Peyer's patch (tissue), 4 donors: Measurements from ENCODE around the gene C2. TPM values are rescaled to one million over a fixed set of nuclear protein-coding genes. Genes with fewer than 3 reads are reported as not detected.

Experiments
- DNase-seq, 3 donors: peaks; one replicate each; pipeline ENCODE4 v3.0.0-alpha.2; 2017 to 2019
- H3K27ac ChIP-seq, 4 donors: fragments of 200-600 bp; sonication (generic); one replicate each; pipeline ENCODE4 v1.5.1; 2016 to 2019
- H3K27me3 ChIP-seq, 2 donors: fragments of 200-600 bp; sonication (generic); one replicate each; pipeline ENCODE4 v1.5.1; 2019
- H3K36me3 ChIP-seq, 3 donors: fragments of 200-600 bp; sonication (generic); one replicate each; pipeline ENCODE4 v1.5.1; 2016 to 2019
- H3K4me1 ChIP-seq, 4 donors: fragments of 200-600 bp; sonication (generic); one replicate each; pipeline ENCODE4 v1.5.1; 2016 to 2019
- H3K4me3 ChIP-seq, 4 donors: fragments of 200-600 bp; sonication (generic); 1 replicate in 3 of 4; 2 replicates in 1 of 4; pipeline ENCODE4 v1.5.1; 2016 to 2019; ENCODE audit warnings: mild to moderate bottlenecking in 1 of 4
- H3K9me3 ChIP-seq, 4 donors: fragments of 200-600 bp; sonication (generic); one replicate each; pipeline ENCODE4 v1.5.1; 2016 to 2019; ENCODE audit warnings: mild to moderate bottlenecking in 1 of 4
- POLR2A ChIP-seq, 2 donors: fragments of 450-650 bp; IDR thresholded peaks; one replicate each; pipeline ENCODE4 v1.5.1; 2017; ENCODE audit warnings: antibody characterized with exemption in 2 of 2, mild to moderate bottlenecking in 2 of 2, moderate library complexity in 2 of 2
- total RNA-seq, 4 donors: library from RNA; depleted of rRNA; stranded (reverse); fragments of >200 nt; gene quantifications; one replicate each; pipeline ENCODE4 v1.1.0, GENCODE V29; 2016
- TF ChIP-seq, protein P1 (sequence below), 6 experiments: fragments of 450-650 bp in 4 of 6; fragments of 200-600 bp in 2 of 6; sonication (generic) in 1 of 6; IDR thresholded peaks; one replicate each; pipeline ENCODE4 v1.5.1; 2017 to 2019; ENCODE audit warnings: antibody characterized with exemption in 6 of 6, mild to moderate bottlenecking in 3 of 6, moderate library complexity in 1 of 6

Gene C2
- total RNA-seq, 4 donors from 2014 or later: 15.3 to 63.2 (median 38.4) TPM

GRCh38 chr6:31945507-31946369 lies 18.2 kb downstream of the C2 start, which contains the start of gene CFB:
TSS of gene CFB (plus strand) at chr6:31946095. CDS start at chr6:31946222, 127 bp downstream.
- TF ChIP-seq, protein P1, sequence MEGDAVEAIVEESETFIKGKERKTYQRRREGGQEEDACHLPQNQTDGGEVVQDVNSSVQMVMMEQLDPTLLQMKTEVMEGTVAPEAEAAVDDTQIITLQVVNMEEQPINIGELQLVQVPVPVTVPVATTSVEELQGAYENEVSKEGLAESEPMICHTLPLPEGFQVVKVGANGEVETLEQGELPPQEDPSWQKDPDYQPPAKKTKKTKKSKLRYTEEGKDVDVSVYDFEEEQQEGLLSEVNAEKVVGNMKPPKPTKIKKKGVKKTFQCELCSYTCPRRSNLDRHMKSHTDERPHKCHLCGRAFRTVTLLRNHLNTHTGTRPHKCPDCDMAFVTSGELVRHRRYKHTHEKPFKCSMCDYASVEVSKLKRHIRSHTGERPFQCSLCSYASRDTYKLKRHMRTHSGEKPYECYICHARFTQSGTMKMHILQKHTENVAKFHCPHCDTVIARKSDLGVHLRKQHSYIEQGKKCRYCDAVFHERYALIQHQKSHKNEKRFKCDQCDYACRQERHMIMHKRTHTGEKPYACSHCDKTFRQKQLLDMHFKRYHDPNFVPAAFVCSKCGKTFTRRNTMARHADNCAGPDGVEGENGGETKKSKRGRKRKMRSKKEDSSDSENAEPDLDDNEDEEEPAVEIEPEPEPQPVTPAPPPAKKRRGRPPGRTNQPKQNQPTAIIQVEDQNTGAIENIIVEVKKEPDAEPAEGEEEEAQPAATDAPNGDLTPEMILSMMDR (IDR thresholded peaks at IDR 0.05): no peak
- TF ChIP-seq POLR2A (IDR thresholded peaks at IDR 0.05): peak; percentile 10 to 60
- no peaks in the 10 kb centered on the region for H3K27me3 ChIP-seq
- no peaks in the 10 kb centered on the region for H3K9me3 ChIP-seq

DNA sequence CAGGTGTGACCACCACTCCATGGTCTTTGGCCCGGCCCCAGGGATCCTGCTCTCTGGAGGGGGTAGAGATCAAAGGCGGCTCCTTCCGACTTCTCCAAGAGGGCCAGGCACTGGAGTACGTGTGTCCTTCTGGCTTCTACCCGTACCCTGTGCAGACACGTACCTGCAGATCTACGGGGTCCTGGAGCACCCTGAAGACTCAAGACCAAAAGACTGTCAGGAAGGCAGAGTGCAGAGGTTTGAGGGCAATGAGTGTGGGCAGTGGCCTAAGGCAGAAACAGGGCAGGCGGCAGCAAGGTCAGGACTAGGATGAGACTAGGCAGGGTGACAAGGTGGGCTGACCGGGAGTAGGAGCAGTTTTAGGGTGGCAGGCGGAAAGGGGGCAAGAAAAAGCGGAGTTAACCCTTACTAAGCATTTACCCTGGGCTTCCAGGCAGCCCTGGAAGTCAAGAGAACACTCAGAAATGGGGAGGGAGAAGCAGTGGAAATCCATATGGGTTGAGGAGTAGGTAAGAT lies 18.9 kb downstream of the C2 start:
- Histone ChIP-seq H3K27me3 (no peaks in the 10 kb centered on the region), H3K9me3 (no peaks in the 10 kb centered on the region), H3K4me3 (peak overlapping the region in 3 of 4 donors; percentile 10 to 42 (median 39)), H3K4me1 (peaks cover 0 to 20% (median 2%) of the 10 kb centered on the region in 4 donors), H3K36me3 (peaks cover 0 to 5% (median 0%) of the 10 kb centered on the region in 3 donors), H3K27ac (peak overlapping the region; percentile 64 to 92 (median 84))
- no peak for DNase-seq
- no peak for TF ChIP-seq POLR2A (IDR thresholded peaks at IDR 0.05)
- TF ChIP-seq, protein P1 (IDR thresholded peaks at IDR 0.05): no peak

More at GRCh38 chr6:31945507-31946369, 18.2 kb downstream of the C2 start, which contains the start of gene CFB:
- Histone ChIP-seq H3K4me1 (peaks cover 0 to 20% (median 2%) of the 10 kb centered on the region in 4 donors), H3K4me3 (peak within 1 kb of the TSS in 3 of 4 donors; percentile 10 to 42 (median 39)), H3K36me3 (no peaks in the 10 kb centered on the region), H3K27ac (peak within 1 kb of the TSS; percentile 64 to 92 (median 84))
- peak; percentile 36 to 90 (median 84) for DNase-seq

DNA sequence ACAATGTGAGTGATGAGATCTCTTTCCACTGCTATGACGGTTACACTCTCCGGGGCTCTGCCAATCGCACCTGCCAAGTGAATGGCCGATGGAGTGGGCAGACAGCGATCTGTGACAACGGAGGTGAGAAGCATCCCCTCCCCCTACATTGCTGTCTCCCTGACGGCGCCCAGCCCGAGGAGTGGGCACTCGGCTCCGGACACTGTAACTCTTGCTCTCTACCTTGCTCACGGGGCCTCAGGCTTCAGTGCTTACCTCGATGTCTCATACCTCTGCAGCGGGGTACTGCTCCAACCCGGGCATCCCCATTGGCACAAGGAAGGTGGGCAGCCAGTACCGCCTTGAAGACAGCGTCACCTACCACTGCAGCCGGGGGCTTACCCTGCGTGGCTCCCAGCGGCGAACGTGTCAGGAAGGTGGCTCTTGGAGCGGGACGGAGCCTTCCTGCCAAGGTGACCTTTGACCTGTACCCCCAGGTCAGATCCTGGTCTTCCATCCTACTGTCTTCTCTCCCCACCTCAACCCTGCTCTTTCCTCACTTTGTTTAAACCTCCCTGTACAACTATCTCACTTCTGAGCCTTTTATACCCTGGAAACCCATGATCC lies 19.7 kb downstream of the C2 start:
- Histone ChIP-seq H3K9me3 (no peaks in the 10 kb centered on the region), H3K4me1 (peaks cover 0 to 20% (median 2%) of the 10 kb centered on the region in 4 donors), H3K27ac (no peak overlapping the region), H3K36me3 (peaks cover 0 to 12% (median 0%) of the 10 kb centered on the region in 3 donors), H3K27me3 (no peaks in the 10 kb centered on the region), H3K4me3 (peak overlapping the region in 1 of 4 donors; percentile 42)
- no peak for DNase-seq
- TF ChIP-seq, protein P1 (IDR thresholded peaks at IDR 0.05): no peak
- no peak for TF ChIP-seq POLR2A (IDR thresholded peaks at IDR 0.05)

GRCh38 chr6:31947864-31948263 lies 20.3 kb downstream of the C2 start:
- DNase-seq: no peak
- Histone ChIP-seq H3K27me3 (no peaks in the 10 kb centered on the region), H3K4me1 (peaks cover 0 to 20% (median 2%) of the 10 kb centered on the region in 4 donors), H3K4me3 (no peak overlapping the region), H3K9me3 (no peaks in the 10 kb centered on the region), H3K36me3 (peaks cover 0 to 17% (median 0%) of the 10 kb centered on the region in 3 donors), H3K27ac (no peak overlapping the region)
- no peak for TF ChIP-seq POLR2A (IDR thresholded peaks at IDR 0.05)
- TF ChIP-seq, protein P1 (IDR thresholded peaks at IDR 0.05): no peak

DNA sequence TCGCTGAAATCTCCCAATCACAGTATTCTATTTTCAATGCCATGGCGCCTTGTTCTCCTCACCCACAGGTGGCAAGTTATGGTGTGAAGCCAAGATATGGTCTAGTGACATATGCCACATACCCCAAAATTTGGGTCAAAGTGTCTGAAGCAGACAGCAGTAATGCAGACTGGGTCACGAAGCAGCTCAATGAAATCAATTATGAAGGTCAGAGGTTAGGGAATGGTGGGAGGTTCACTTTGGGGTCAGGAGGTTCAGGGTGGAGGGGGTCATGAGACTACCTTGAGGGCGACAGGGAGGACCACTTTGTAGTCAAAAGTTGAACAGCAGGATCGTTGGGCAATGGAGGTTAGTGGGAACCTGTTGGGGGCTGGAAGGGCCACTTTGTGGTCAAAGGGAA lies 20.8 kb downstream of the C2 start:
- Histone ChIP-seq H3K9me3 (no peaks in the 10 kb centered on the region), H3K4me3 (no peak overlapping the region), H3K4me1 (peaks cover 0 to 20% (median 2%) of the 10 kb centered on the region in 4 donors), H3K27ac (no peak overlapping the region), H3K27me3 (no peaks in the 10 kb centered on the region), H3K36me3 (peaks cover 0 to 21% (median 0%) of the 10 kb centered on the region in 3 donors)
- no peak for DNase-seq
- no peak for TF ChIP-seq POLR2A (IDR thresholded peaks at IDR 0.05)
- TF ChIP-seq, protein P1 (IDR thresholded peaks at IDR 0.05): no peak
